ENCODE measurements around the gene SGCD. TPM values are rescaled to one million over a fixed set of nuclear protein-coding genes. Genes with fewer than 3 reads are reported as not detected.
A peak's percentile ranks its signal among the peaks of the same experiment; 100 is the strongest.

SGCD gene
- total RNA-seq, 4 donors from 2014 or later = 0.37 to 3.7 (median 2.4) TPM

GRCh38 chr5:156585999-156586398 lies 259.0 kb downstream of the SGCD start:
- in situ Hi-C loops (cut with MboI; ENCODE audit: low pct_ligation_motif_present in 1 of 4, low pct_unique_long_range_greater_than_20kb in 1 of 4, low sequenced_read_pairs in 3 of 4) = no loop called here
- Histone ChIP-seq H3K36me3 (no peaks in the 10 kb centered on the region), H3K27me3 (no peaks in the 10 kb centered on the region), H3K9me3 (no peaks in the 10 kb centered on the region), H3K4me3 (no peak overlapping the region), H3K4me1 (peaks cover 0 to 11% (median 5%) of the 10 kb centered on the region in 4 donors), H3K27ac (peak overlapping the region in 2 of 4 donors; percentile 44)
- 70 to 81% methylated on average over 2 to 4 of the region's 4 CpGs for WGBS, 2 donors (ENCODE audit: low coverage in 1 of 2)
- no peak for TF ChIP-seq POLR2AphosphoS5 (IDR thresholded peaks at IDR 0.05)
- TF ChIP-seq POLR2A (IDR thresholded peaks at IDR 0.05) = no peak
- no peak for TF ChIP-seq CTCF (IDR thresholded peaks at IDR 0.05)
- no peak for TF ChIP-seq EP300 (IDR thresholded peaks at IDR 0.05; ENCODE audit: low read depth)
- intact Hi-C loops (cut with DNase I; ENCODE audit: low total_unique reads) = no loop called here
- no peak for DNase-seq

DNA sequence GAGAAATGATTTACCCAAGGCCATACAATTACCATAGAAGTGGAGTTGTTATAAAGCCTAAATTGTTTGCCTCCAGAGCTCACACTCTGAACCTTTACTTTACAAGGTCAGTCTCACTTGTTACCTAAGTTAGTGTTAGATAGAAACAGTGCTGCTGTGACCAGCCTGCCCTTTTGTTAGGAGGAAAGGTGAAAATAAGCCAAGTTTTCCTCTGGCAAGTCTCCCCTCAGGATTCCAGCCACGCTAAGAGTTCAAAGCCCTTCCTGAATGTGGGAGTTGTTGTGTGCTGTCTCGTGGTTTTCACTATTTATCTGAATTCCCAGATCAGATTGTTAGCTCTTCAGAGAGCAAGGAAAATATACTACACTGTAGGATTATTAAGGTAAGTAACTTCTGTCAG lies 260.0 kb downstream of the SGCD start:
- Histone ChIP-seq H3K4me3 (no peak overlapping the region), H3K36me3 (no peaks in the 10 kb centered on the region), H3K9me3 (no peaks in the 10 kb centered on the region), H3K27me3 (no peaks in the 10 kb centered on the region), H3K27ac (peak overlapping the region in 2 of 4 donors; percentile 1 to 2), H3K4me1 (peaks cover 0 to 11% (median 5%) of the 10 kb centered on the region in 4 donors)
- no peak for TF ChIP-seq EP300 (IDR thresholded peaks at IDR 0.05; ENCODE audit: low read depth)
- TF ChIP-seq POLR2AphosphoS5 (IDR thresholded peaks at IDR 0.05) = no peak
- TF ChIP-seq POLR2A (IDR thresholded peaks at IDR 0.05) = no peak
- no peak for TF ChIP-seq CTCF (IDR thresholded peaks at IDR 0.05)
- intact Hi-C loops (cut with DNase I; ENCODE audit: low total_unique reads) = no loop called here
- 12 to 18% methylated on average over 2 of the region's 2 CpGs for WGBS, 2 donors (ENCODE audit: low coverage in 1 of 2)
- no peak for DNase-seq
- in situ Hi-C loops (cut with MboI; ENCODE audit: low pct_ligation_motif_present in 1 of 4, low pct_unique_long_range_greater_than_20kb in 1 of 4, low sequenced_read_pairs in 3 of 4) = no loop called here

- in situ Hi-C loops (cut with MboI; ENCODE audit: low pct_ligation_motif_present in 1 of 4, low pct_unique_long_range_greater_than_20kb in 1 of 4, low sequenced_read_pairs in 3 of 4) (no loop called here), intact Hi-C loops (cut with DNase I; ENCODE audit: low total_unique reads) (no loop called here)
- Histone ChIP-seq H3K4me3 (no peak overlapping the region), H3K36me3 (no peaks in the 10 kb centered on the region), H3K4me1 (peaks cover 0 to 11% (median 5%) of the 10 kb centered on the region in 4 donors), H3K27ac (no peak overlapping the region), H3K9me3 (no peaks in the 10 kb centered on the region), H3K27me3 (no peaks in the 10 kb centered on the region)
- no peak for TF ChIP-seq CTCF (IDR thresholded peaks at IDR 0.05)
- TF ChIP-seq POLR2AphosphoS5 (IDR thresholded peaks at IDR 0.05) = no peak
- no peak for TF ChIP-seq POLR2A (IDR thresholded peaks at IDR 0.05)
- TF ChIP-seq EP300 (IDR thresholded peaks at IDR 0.05; ENCODE audit: low read depth) = no peak
- 71 to 92% methylated on average over 2 of the region's 2 CpGs for WGBS, 2 donors (ENCODE audit: low coverage in 1 of 2)
- DNase-seq = no peak
These were observed 261.3 kb downstream of the SGCD start for GRCh38 chr5:156588306-156588705.

- in situ Hi-C loops (cut with MboI; ENCODE audit: low pct_ligation_motif_present in 1 of 4, low pct_unique_long_range_greater_than_20kb in 1 of 4, low sequenced_read_pairs in 3 of 4) = no loop called here
These were observed 262.4 kb downstream of the SGCD start for GRCh38 chr5:156589104-156589945.

More at GRCh38 chr5:156589104-156589945, 262.4 kb downstream of the SGCD start:
- no peaks in the 10 kb centered on the region for H3K27me3 ChIP-seq
- no peaks in the 10 kb centered on the region for H3K9me3 ChIP-seq
- DNase-seq = no peak
- intact Hi-C loops (cut with DNase I; ENCODE audit: low total_unique reads) = no loop called here
- TF ChIP-seq CTCF (IDR thresholded peaks at IDR 0.05) = no peak
- no peak for TF ChIP-seq POLR2AphosphoS5 (IDR thresholded peaks at IDR 0.05)
- TF ChIP-seq POLR2A (IDR thresholded peaks at IDR 0.05) = no peak
- TF ChIP-seq EP300 (IDR thresholded peaks at IDR 0.05; ENCODE audit: low read depth) = no peak
- H3K36me3 ChIP-seq = no peaks in the 10 kb centered on the region
- H3K4me1 ChIP-seq = peaks cover 0 to 11% (median 5%) of the 10 kb centered on the region in 4 donors
- H3K4me3 ChIP-seq = no peak overlapping the region
- 55 to 66% methylated on average over 4 of the region's 4 CpGs for WGBS, 2 donors (ENCODE audit: low coverage in 1 of 2)
- no peak overlapping the region for H3K27ac ChIP-seq

All from transverse colon (tissue), 4 donors.